Measurements from ENCODE around the gene DYNLT5.
"Not testable (repeated sequence)": the region's sequence is repeated elsewhere in the genome, so short reads cannot be mapped to it uniquely, and the experiment has no call there.

DYNLT5 gene

GRCh38 chr1:66751160-66751559 is 1.1 kb upstream of the DYNLT5 start:
- DNase-seq, result no peak

- no peak for DNase-seq
These were observed 562 bp downstream of the DYNLT5 start for GRCh38 chr1:66752671-66753371.

DNA sequence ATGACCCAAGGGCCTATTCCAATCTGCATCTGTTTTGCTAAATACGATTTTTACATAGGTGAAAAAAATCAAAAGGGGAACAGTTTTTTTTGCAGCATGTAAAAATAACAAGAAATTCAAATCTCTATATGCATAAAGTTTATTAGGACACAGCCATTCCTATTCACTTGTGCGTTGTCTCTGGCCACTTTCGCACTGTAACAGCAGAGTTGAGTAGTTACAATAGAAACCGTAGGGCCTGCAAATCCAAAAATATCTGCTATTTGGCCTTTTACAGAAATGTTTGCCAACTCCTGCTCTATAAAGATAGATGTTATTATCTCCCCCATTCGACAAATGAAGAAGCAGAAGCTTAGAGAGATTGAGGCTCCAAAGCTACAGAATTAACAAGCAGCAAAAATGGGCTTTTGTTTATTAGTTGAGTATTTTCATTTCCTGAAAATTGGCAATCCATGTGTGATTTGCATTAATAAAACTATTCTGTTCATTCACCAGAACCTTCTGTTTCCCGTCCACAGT is 5.5 kb downstream of the DYNLT5 start:
- DNase-seq, result no peak

DNA sequence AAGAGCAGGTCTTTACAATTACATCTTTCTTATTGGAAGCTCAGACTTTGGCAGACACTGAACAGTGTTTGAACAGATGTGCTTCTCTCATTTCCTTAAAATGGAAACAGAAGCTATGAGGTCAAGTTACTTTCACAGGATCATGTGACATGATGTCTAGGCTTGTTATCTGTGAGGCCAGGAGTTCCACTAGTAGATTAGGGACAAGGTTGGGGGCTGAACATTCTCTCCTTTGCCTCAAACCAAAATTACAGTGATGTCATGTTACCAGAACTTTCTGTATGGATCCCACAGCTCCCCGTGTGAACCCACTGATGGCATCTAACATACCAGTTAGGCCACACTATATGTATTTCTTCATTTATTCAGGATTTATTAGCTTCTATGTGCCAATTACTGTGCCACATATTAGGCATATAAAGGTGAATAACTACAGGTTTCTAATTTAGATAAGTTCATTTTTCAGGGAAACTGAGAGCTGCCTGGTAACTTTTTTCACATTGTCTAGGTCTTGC is 6.0 kb downstream of the DYNLT5 start:
- no peak for DNase-seq

DNA sequence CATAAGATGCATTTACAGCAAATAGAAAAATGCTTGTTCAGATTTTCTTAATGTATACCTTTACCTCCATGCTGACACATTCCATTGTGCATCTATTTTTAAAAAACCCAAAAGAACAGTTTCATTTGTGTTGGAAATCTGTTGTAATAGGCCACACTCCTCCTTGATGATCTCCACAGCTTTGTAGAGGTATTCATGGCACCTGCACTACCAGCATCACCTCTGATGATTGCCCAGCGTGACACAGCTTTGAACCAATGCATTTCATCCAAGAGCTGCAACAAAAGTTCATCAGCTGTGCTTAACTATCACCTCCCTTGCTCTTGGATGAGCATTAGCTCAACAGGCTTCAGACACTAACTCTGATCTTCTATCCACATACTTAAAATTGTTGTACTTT is 8.2 kb downstream of the DYNLT5 start:
- no peak for DNase-seq

GRCh38 chr1:66761221-66761620 is 9.0 kb downstream of the DYNLT5 start:
- no peak for DNase-seq

DNA sequence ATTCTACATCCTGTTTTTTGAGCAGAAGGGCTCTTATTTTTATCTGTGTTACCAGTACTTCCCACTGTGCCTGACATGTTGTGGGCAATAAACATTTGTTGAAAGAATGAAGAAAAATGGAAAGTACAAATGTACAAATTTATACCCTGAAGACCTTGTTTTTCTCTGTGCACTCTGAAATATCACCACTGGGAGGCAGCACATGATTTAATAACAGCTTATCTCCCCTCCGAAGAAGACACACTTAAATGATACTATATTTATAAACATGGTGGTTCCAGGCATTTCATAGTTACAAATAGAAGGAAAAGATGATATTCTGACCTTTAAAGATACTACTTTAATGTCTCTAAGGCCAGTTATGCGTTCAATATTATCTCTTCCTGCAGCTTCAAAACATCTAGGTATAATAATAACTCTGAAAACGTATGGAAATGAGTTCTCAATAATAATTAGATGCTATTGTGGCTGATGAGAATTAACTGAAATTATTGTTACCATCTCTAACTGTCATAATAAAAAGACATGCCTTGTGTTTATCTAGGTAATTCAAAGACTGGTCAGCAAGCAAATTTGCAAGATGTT is 12.8 kb downstream of the DYNLT5 start:
- peak; percentile 47 for DNase-seq

- no peak for DNase-seq
These were observed 15.4 kb downstream of the DYNLT5 start for GRCh38 chr1:66767626-66768025.

DNA sequence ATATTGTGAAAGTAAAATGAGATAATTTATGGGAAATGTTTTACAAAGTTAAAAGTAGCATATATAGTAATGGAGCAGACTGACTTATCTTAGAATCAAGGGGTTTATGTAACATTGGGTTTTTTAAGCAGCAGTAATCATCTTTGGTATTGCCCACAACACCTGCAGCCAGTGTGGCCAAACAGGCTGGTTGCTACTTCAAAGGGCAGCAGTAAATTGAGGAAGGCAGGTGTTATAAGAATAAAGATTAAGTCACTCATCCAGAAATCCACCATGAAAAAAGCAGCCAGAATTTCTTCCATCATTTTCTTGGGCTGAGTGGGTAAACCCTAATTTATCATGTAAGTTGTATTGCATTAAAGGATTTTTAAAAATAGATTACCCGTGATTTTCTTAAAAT is 16.7 kb downstream of the DYNLT5 start:
- no peak for DNase-seq

- DNase-seq, result no peak
These were observed 17.4 kb downstream of the DYNLT5 start for GRCh38 chr1:66769512-66770229.

DNA sequence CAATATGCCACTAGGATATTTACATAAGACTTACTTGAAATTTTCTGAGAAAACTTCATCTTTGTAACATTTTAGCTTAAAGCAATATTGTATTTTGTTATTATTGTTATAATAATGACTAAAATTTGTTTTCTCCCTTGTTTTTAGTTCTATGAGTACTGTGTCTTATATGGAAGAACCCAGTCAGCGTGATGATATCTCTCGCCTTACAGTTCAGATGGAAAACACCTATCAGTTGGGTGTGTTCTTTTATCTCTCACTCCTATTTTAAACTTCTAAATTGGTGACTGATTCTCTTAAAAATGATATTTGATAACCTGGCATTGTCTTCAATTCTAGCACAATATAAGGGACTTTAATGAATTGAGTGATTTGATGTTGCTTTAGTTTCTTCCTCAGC is 18.0 kb downstream of the DYNLT5 start:
- no peak for DNase-seq

DNA sequence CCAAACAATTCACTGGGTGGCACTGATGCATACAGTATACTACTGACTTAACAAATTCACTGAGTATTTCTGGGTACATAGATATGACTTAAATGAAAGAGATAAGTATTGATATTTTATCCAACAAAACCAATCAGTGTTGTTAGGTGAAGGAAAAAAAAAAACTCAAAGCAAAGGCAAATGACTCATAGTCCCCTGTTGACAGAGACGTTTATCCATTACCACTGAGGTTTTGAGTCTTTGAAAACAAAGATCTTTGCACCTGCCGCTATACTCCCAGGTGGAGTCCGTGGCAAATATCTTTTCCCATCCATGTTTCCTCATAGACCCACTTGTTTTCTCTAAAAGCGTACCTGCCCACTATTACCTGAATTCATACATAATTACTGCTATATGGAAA is 18.4 kb downstream of the DYNLT5 start:
- no peak for DNase-seq

GRCh38 chr1:66773227-66773626 is 21.0 kb downstream of the DYNLT5 start:
- DNase-seq, result no peak

- no peak for DNase-seq
These were observed 22.2 kb downstream of the DYNLT5 start for GRCh38 chr1:66774438-66774837.

DNA sequence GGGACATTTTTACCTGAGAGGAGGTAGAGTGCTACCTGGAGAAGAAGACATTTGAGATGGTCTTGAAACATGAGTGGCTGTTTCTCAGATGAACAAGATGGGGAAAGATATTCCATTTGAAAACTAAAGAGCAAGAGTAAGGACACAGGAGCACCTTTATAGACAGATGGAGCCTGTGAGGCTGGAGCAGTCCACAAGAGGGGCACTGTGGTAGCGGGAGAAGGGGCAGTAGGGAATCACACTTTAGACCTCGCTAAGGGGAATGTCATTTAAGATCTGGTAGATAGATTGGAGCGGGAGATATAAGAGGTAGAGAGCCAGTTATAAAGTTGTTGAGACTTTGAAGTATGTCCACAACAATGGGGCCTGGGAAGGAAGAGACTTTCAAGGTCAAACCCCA is 23.4 kb downstream of the DYNLT5 start:
- no peak for DNase-seq

DNA sequence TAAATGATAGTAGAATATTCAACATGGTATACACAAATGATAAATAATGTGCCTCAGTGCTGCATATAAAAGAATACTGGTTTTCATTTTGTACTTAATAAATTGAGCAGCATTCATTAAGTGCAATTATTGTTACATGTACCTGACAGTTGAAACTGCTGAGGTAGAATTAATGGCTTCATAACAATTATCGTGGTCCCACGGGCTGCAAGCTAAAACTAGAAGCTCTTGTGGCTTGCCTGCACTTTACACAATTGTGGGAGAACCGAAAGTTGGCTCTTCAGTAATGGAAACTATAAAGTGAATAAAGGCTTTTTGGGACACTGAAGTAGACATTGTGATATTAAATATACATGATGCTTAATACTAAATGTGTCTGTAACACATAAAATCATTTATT is 25.6 kb downstream of the DYNLT5 start:
- DNase-seq, result peak; percentile 5

DNA sequence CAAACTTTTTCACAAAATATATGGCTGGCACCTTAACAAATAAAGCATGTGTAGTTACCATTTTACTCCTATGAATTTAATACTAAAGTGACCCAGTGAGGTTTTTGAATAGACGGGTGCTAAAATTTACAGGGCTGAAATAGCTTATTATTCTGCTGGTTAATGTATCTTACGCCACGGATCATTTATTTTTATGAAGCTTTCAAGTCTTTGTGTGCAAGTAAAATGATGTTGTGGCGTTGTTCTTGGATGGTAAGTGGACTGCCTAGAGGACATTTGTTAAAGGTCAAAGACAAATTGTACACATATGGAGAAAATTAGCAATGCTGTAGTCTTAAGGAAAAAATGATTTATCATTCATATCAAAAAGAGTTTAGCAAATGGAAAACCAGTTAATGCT is 26.0 kb downstream of the DYNLT5 start:
- peak; percentile 39 for DNase-seq

DNA sequence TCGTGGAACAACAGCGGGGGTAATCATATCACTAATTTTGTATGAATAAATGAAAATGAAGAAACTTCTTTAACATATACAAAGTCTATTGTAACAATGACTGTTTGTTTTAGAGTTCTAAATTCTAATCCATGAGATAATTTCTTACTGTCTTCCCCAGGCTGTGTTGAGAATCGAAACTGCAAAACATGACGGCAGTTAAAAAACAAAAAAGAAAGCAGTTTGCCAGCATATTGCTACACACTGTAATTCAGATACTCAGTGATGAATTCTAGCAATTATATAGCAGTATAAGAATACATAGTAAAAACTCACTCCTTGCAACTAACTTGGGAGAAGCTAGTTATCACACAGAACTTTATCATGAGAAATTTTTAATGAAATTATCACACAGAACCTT is 26.7 kb downstream of the DYNLT5 start:
- no peak for DNase-seq

DNA sequence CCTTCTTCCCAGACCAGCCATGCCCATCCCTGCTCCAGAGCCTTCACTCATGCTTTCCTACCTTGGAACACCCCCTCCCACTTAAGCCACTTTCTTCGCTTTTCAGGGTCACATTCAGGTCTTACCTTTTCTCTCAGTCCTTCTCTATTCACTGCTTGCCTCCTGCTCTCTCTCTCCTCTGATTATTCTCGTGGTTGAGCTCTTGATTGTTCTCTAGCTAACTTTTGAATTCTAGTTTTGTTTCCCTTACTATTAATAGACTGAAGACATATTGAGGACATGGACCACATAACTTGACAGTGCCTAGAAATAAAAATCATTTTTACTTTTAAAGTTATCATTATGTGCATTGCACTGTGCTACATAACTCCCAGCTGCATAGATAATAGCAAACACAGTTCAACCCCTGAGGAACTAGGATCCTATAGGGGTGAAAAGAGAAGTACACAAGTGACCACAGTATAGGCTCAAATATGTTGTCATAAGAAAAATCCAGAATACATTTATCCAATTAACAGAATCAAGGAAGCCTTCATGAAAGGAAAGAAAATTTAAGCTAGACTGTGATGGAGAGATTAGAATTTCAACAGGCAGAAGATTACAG is 27.3 kb downstream of the DYNLT5 start:
- no peak for DNase-seq

GRCh38 chr1:66785800-66786199 is 33.5 kb downstream of the DYNLT5 start:
- not testable (repeated sequence) for DNase-seq

GRCh38 chr1:66787641-66788040 is 35.4 kb downstream of the DYNLT5 start:
- no peak for DNase-seq

DNA sequence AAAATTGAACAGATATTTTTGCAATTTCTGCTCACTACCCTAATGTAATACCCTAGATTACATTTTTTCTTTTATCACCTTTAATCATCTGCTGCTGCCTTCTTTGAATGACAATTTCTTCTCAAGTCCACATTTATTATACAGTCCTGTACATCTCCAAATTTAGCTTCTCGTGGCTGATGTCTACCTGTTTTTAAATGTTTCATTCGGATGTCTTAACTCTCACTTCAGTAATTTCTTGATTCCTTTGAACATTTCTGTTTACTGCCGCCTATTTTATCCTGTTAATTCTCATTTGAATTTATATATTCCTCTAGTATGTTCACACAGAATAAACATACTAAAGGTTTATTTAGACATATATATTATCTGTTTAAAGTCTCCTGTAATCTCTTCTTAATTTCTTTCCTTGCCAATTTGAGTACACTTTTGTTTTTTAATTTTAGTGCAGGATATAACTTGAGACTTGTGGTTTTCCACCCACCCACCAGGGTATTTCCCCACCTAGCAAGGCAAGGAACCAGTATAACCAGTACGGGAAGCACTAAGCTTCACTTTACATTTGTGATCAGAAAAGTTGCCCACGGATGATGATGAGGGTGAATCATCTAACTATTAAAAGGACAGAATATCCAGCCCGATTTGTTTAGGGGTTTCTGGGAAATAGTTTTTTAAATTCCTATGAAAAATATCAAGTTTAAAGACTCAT is 36.1 kb downstream of the DYNLT5 start:
- DNase-seq, result no peak
